Keratinocyte (primary cell): ENCODE data around the gene CBR3. TPM values are rescaled to one million over a fixed set of nuclear protein-coding genes. Genes with fewer than 3 reads are reported as not detected.

Experiments
- DNase-seq: peaks from one replicate; pipeline ENCODE4 v3.0.0-alpha.2; 2011; ENCODE audit warnings: low read depth, missing footprints, low spot score
- FAIRE-seq: peaks from 2 replicates; lab custom pipeline; 2011; peaks lifted over from hg19 to GRCh38; lab: Jason Lieb, UNC
- H2AFZ ChIP-seq: 2 replicates; pipeline ENCODE4 v1.6.0; 2012; ENCODE audit warnings: low read length, control low read depth, inconsistent platforms; ENCODE audit not compliant: control insufficient read depth
- H3K27ac ChIP-seq: 2 replicates; pipeline ENCODE4 v1.5.1; 2011; ENCODE audit warnings: low read length; ENCODE audit not compliant: control insufficient read depth, insufficient read depth
- H3K27me3 ChIP-seq: 3 replicates; pipeline ENCODE4 v1.6.0; 2011; ENCODE audit warnings: low read length; ENCODE audit not compliant: control insufficient read depth, insufficient read depth; ENCODE audit errors: extremely low read depth
- H3K36me3 ChIP-seq, 2 experiments: 2 replicates in 1 of 2; 3 replicates in 1 of 2; pipeline ENCODE4 v1.5.1; 2011; ENCODE audit warnings: low read length in 2 of 2, mild to moderate bottlenecking in 1 of 2; ENCODE audit not compliant: control insufficient read depth in 2 of 2, insufficient read depth in 2 of 2; ENCODE audit errors: extremely low read depth in 1 of 2
- H3K4me1 ChIP-seq: 3 replicates; pipeline ENCODE4 v1.5.1; 2011; ENCODE audit warnings: low read length; ENCODE audit not compliant: control insufficient read depth, insufficient read depth; ENCODE audit errors: extremely low read depth
- H3K4me2 ChIP-seq: 3 replicates; pipeline ENCODE4 v1.6.0; 2011; ENCODE audit warnings: low read depth, low read length; ENCODE audit not compliant: control insufficient read depth, insufficient read depth; ENCODE audit errors: extremely low read depth
- H3K4me3 ChIP-seq, 3 experiments: fragments of 200-600 bp in 1 of 3; sonication (generic) in 1 of 3; 2 replicates in 2 of 3; 3 replicates in 1 of 3; pipeline ENCODE4 v1.5.1; 2011 to 2016; ENCODE audit warnings: low read length in 3 of 3, mild to moderate bottlenecking in 3 of 3, control low read depth in 2 of 3, inconsistent platforms in 1 of 3, low read depth in 1 of 3, mixed read lengths in 1 of 3, mixed run types in 1 of 3, moderate library complexity in 1 of 3; ENCODE audit not compliant: control insufficient read depth in 2 of 3, insufficient read depth in 2 of 3; ENCODE audit errors: extremely low read depth in 1 of 3
- H3K79me2 ChIP-seq: 2 replicates; pipeline ENCODE4 v1.6.0; 2012; ENCODE audit warnings: low read length; ENCODE audit not compliant: control insufficient read depth, insufficient read depth
- H3K9ac ChIP-seq: 3 replicates; pipeline ENCODE4 v1.6.0; 2011; ENCODE audit warnings: low read length; ENCODE audit not compliant: control insufficient read depth, insufficient read depth; ENCODE audit errors: extremely low read depth
- H3K9me1 ChIP-seq: 3 replicates; pipeline ENCODE4 v1.6.0; 2011; ENCODE audit warnings: low read length; ENCODE audit not compliant: control insufficient read depth, insufficient read depth; ENCODE audit errors: extremely low read depth
- H3K9me3 ChIP-seq: 2 replicates; pipeline ENCODE4 v1.5.1; 2012; ENCODE audit warnings: low read depth, low read length; ENCODE audit not compliant: control insufficient read depth
- H4K20me1 ChIP-seq: 3 replicates; pipeline ENCODE4 v1.6.0; 2011; ENCODE audit warnings: low read length; ENCODE audit not compliant: control insufficient read depth, insufficient read depth; ENCODE audit errors: extremely low read depth
- EZH2 ChIP-seq: IDR thresholded peaks from one replicate; pipeline ENCODE4 v1.6.1; 2012; ENCODE audit warnings: inconsistent platforms, mild to moderate bottlenecking, low read length, moderate library complexity
- dilution Hi-C: fragments of 300-500 bp; cut with MboI; formaldehyde crosslinking; loops from one replicate; pipeline ENCODE4 v1.7.0; 2020; ENCODE audit warnings: low sequenced_read_pairs; ENCODE audit not compliant: extremely low pct_ligation_motif_present
- polyA plus RNA-seq, 5 experiments: library from polyadenylated mRNA; depleted of rRNA in 3 of 5; stranded (reverse) in 3 of 5; stranded (forward) in 1 of 5; unstranded in 1 of 5; fragments of >200 nt; gene quantifications; 1 replicate in 1 of 5; 2 replicates in 3 of 5; 3 replicates in 1 of 5; pipeline versions ENCODE4 v1.2.1 to v1.2.3, GENCODE V29; 2011 to 2012; ENCODE audit warnings: missing spikeins in 2 of 5, low read depth in 1 of 5, low replicate concordance in 1 of 5
- TF ChIP-seq, protein P1 (sequence below), 3 experiments: IDR thresholded peaks in 1 of 3; conservative IDR thresholded peaks in 1 of 3; optimal IDR thresholded peaks in 1 of 3; 2 replicates in 2 of 3; 3 replicates in 1 of 3; pipeline versions ENCODE3 to v1.5.1; 2011; ENCODE audit warnings: low read length in 3 of 3, mild to moderate bottlenecking in 3 of 3, moderate library complexity in 2 of 3, control low read depth in 1 of 3, inconsistent platforms in 1 of 3; ENCODE audit not compliant: insufficient read depth in 2 of 3; ENCODE audit errors: extremely low read depth in 1 of 3

The CBR3 gene
- polyA plus RNA-seq, 1 donor (not counting 4 experiments of a cell fraction or from before 2014, with no cell fraction given): 1.3 TPM

DNA sequence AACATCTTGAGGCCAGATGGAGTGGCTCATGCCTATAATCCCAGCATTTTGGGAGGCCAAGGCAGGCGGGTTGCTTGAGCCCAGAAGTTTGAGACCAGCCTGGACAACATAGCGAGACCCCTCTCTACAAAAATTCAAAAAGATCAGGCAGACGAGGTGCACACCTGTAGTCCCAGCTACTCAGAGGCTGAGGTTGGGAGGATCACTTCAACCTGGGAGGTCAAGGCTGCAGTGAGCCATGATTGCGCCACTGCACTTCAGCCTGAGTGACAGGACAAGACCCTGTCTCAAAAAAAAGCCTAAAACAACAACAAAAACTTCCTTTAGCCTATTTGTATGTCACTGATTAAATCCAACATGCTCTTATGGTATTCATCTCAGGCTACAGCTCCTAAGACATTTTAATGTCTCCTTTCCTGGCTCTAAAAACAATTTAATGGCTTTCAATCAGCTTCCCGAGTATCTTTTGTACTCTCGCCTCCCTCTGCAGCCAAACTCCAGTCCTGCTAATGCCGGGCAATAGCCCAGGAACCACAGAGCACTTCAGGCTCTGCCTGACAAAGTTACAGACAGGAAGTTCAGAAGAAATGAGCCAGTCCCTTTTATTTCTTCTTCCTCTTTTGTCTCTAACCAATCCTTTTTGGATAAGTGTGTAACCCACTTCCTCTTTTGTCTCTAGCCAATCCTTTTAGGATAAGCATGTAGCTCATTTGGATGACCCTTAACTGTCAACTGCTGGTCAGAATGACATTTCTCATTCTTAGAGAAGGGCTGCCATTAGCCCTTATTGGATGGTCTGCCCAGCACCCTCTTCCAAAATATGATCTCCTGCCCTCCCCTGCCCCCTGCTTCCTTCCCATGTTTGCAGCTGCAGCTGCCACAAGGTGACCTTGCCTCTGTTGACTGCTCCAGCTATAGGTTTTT is 15.2 kb downstream of the CBR3 start:
- TF ChIP-seq EZH2: no peak
- TF ChIP-seq, protein P1, sequence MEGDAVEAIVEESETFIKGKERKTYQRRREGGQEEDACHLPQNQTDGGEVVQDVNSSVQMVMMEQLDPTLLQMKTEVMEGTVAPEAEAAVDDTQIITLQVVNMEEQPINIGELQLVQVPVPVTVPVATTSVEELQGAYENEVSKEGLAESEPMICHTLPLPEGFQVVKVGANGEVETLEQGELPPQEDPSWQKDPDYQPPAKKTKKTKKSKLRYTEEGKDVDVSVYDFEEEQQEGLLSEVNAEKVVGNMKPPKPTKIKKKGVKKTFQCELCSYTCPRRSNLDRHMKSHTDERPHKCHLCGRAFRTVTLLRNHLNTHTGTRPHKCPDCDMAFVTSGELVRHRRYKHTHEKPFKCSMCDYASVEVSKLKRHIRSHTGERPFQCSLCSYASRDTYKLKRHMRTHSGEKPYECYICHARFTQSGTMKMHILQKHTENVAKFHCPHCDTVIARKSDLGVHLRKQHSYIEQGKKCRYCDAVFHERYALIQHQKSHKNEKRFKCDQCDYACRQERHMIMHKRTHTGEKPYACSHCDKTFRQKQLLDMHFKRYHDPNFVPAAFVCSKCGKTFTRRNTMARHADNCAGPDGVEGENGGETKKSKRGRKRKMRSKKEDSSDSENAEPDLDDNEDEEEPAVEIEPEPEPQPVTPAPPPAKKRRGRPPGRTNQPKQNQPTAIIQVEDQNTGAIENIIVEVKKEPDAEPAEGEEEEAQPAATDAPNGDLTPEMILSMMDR (optimal IDR thresholded peaks at IDR 0.05 in 1 of 3, IDR thresholded peaks at IDR 0.05 in 1 of 3, conservative IDR thresholded peaks at IDR 0.05 in 1 of 3; ENCODE audit: extremely low read depth in 1 of 3, insufficient read depth in 2 of 3, low read length in 3 of 3): no peak
- Histone ChIP-seq H3K9me1 (no peaks in the 10 kb centered on the region), H3K4me3 (no peak overlapping the region), H3K4me2 (no peak overlapping the region), H3K9ac (no peak overlapping the region), H3K27me3 (no peaks in the 10 kb centered on the region), H3K79me2 (no peaks in the 10 kb centered on the region), H2AFZ (no peak overlapping the region), H4K20me1 (no peaks in the 10 kb centered on the region), H3K27ac (no peak overlapping the region), H3K36me3 (peaks cover 0 to 1% of the 10 kb centered on the region in 2 experiments), H3K4me1 (no peaks in the 10 kb centered on the region), H3K9me3 (no peaks in the 10 kb centered on the region)
- no peak for DNase-seq
- dilution Hi-C loops: no loop called here
- FAIRE-seq: no peak

DNA sequence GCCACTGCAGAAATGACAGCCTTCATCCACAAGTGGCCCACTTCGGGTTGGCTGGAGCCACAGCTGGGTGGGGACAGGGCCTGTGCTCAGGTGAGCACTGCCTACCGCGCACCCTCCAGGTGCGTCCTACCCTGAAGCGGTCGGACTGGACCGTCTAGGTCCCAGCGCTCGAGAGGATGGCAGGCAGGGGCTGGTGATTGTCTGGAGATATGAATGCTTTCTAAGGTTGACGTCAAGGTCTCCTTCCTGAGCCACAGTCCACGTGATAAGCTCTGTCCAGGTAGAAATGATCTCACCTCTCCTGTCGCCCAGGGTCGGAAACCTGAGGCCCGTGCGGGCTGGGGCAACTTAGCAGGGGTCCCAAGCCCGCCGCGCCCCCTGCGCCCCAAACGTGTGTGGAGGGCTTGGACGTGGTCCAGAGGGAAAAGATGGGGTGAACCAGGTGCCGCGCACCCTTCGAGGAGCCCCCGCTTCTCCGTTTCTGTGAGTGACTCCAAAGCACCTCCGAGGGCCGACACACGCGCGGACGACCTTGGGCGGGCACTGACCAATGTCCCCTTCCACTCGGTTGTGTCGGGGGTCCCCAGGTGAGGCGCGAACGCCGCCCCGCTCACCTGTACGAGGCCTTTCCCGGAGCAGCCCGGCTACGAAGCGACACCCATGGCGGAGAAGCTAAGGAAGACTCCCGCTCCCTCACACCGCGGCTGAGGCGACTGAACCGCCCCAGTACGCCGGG is 20.9 kb downstream of the CBR3 start:
- Histone ChIP-seq H3K36me3 (no peaks in the 10 kb centered on the region), H3K4me1 (peaks cover 11% of the 10 kb centered on the region), H4K20me1 (no peaks in the 10 kb centered on the region), H3K4me2 (peak overlapping the region; percentile 69), H3K9ac (peak overlapping the region; percentile 89), H3K9me3 (no peaks in the 10 kb centered on the region), H3K27me3 (no peaks in the 10 kb centered on the region), H3K79me2 (no peaks in the 10 kb centered on the region), H2AFZ (peak overlapping the region; percentile 88), H3K27ac (peak overlapping the region; percentile 71), H3K9me1 (no peaks in the 10 kb centered on the region), H3K4me3 (peak overlapping the region; percentile 42 to 71 (median 58))
- dilution Hi-C loops: no loop called here
- TF ChIP-seq, protein P1 (optimal IDR thresholded peaks at IDR 0.05 in 1 of 3, IDR thresholded peaks at IDR 0.05 in 1 of 3, conservative IDR thresholded peaks at IDR 0.05 in 1 of 3; ENCODE audit: extremely low read depth in 1 of 3, insufficient read depth in 2 of 3, low read length in 3 of 3): no peak
- no peak for TF ChIP-seq EZH2
- no peak for DNase-seq
- peak; percentile 61 for FAIRE-seq
